NCI-H1417 (cell line): Measurements from ENCODE around the gene RBFOX2.
A peak's percentile ranks its signal among the peaks of the same experiment; 100 is the strongest.
"Not testable (repeated sequence)": the region's sequence is repeated elsewhere in the genome, so short reads cannot be mapped to it uniquely, and the experiment has no call there.

Source experiments
- DNase-seq, 3 experiments: peaks; one replicate each; lab custom pipeline; 2025; lab: John Stamatoyannopoulos, UW

RBFOX2 gene

GRCh38 chr22:36042240-36042639 is 13.6 kb upstream of the RBFOX2 start:
- DNase-seq = no peak

- no peak for DNase-seq
Measured at GRCh38 chr22:36039125-36039524, 10.5 kb upstream of the RBFOX2 start.

- no peak for DNase-seq
Measured at GRCh38 chr22:36037102-36037758, 8.6 kb upstream of the RBFOX2 start.

GRCh38 chr22:36036167-36036624 is 7.6 kb upstream of the RBFOX2 start:
- DNase-seq = peak in 2 of 3 experiments; percentile 71 to 86

- DNase-seq = no peak
Measured at GRCh38 chr22:36032611-36033010, 4.0 kb upstream of the RBFOX2 start.

- no peak for DNase-seq
Measured at GRCh38 chr22:36029406-36029755, 757 bp upstream of the RBFOX2 start.

GRCh38 chr22:36027935-36028645 is 534 bp downstream of the RBFOX2 start:
- DNase-seq = peak; percentile 66 to 74 (median 67)

GRCh38 chr22:36027579-36027934 is 1.1 kb downstream of the RBFOX2 start:
- DNase-seq = peak in 2 of 3 experiments; percentile 43 to 58

GRCh38 chr22:36026741-36027140 is 1.9 kb downstream of the RBFOX2 start:
- peak in 1 of 3 experiments; percentile 28 for DNase-seq

- DNase-seq = no peak
Measured at GRCh38 chr22:36022697-36023096, 5.9 kb downstream of the RBFOX2 start.

- DNase-seq = no peak
Measured at GRCh38 chr22:36022162-36022561, 6.5 kb downstream of the RBFOX2 start.

- no peak for DNase-seq
Measured at GRCh38 chr22:36021606-36022153, 6.9 kb downstream of the RBFOX2 start.

- not testable (repeated sequence) for DNase-seq
Measured at GRCh38 chr22:36020865-36021264, 7.8 kb downstream of the RBFOX2 start.

GRCh38 chr22:36017651-36018091 is 11.0 kb downstream of the RBFOX2 start:
- DNase-seq = peak; percentile 40 to 63 (median 63)

GRCh38 chr22:36016684-36017083 is 11.9 kb downstream of the RBFOX2 start:
- DNase-seq = no peak

- DNase-seq = no peak
Measured at GRCh38 chr22:36015811-36016529, 12.7 kb downstream of the RBFOX2 start.

- no peak for DNase-seq
Measured at GRCh38 chr22:36015155-36015810, 13.3 kb downstream of the RBFOX2 start.

- DNase-seq = no peak
Measured at GRCh38 chr22:36014546-36015074, 14.0 kb downstream of the RBFOX2 start.

GRCh38 chr22:36012332-36012731 is 16.3 kb downstream of the RBFOX2 start:
- no peak for DNase-seq

- DNase-seq = no peak
Measured at GRCh38 chr22:36010882-36011281, 17.7 kb downstream of the RBFOX2 start.

GRCh38 chr22:36010090-36010489 is 18.5 kb downstream of the RBFOX2 start:
- peak in 2 of 3 experiments; percentile 9 to 21 for DNase-seq

- no peak for DNase-seq
Measured at GRCh38 chr22:36009085-36009484, 19.5 kb downstream of the RBFOX2 start.
